K562 (cell line): Measurements from ENCODE around the gene HAT1.

Experiments used
- BRCA1 ChIP-seq, 2 experiments: fragments of 450-650 bp in 1 of 2; sonication (generic) in 1 of 2; formaldehyde crosslinking in 1 of 2; IDR thresholded peaks; 2 replicates each; pipeline versions ENCODE4 v1.5.0 to v1.6.1; 2017 to 2020; ENCODE audit warnings: mild to moderate bottlenecking in 1 of 2, missing genetic modification reagents in 1 of 2
- CEBPB ChIP-seq: fragments of 450-650 bp; IDR thresholded peaks from 2 replicates; pipeline ENCODE4 v1.6.1; 2016; ENCODE audit warnings: missing genetic modification characterization, missing compliant biosample characterization
- ZNF24 ChIP-seq: fragments of 450-650 bp; IDR thresholded peaks from 2 replicates; pipeline ENCODE4 v1.6.1; 2016
- ZNF717 ChIP-seq: fragments of 250-450 bp; sonication (Bioruptor Pico); IDR thresholded peaks from 2 replicates; pipeline ENCODE4 v1.5.0; 2021
- ZSCAN29 ChIP-seq: fragments of 450-650 bp; IDR thresholded peaks from 2 replicates; pipeline ENCODE4 v1.6.1; 2017
- TF ChIP-seq, protein P1 (sequence below), 3 experiments: IDR thresholded peaks in 2 of 3; conservative IDR thresholded peaks in 1 of 3; 2 replicates each; pipeline ENCODE4 v1.5.1; 2011 to 2012; ENCODE audit warnings: low read length in 3 of 3, mild to moderate bottlenecking in 3 of 3, control low read depth in 2 of 3, improper control_type of control experiment in 1 of 3, inconsistent platforms in 1 of 3, low read depth in 1 of 3, mixed read lengths in 1 of 3, moderate library complexity in 1 of 3; ENCODE audit not compliant: insufficient read depth in 2 of 3

DNA sequence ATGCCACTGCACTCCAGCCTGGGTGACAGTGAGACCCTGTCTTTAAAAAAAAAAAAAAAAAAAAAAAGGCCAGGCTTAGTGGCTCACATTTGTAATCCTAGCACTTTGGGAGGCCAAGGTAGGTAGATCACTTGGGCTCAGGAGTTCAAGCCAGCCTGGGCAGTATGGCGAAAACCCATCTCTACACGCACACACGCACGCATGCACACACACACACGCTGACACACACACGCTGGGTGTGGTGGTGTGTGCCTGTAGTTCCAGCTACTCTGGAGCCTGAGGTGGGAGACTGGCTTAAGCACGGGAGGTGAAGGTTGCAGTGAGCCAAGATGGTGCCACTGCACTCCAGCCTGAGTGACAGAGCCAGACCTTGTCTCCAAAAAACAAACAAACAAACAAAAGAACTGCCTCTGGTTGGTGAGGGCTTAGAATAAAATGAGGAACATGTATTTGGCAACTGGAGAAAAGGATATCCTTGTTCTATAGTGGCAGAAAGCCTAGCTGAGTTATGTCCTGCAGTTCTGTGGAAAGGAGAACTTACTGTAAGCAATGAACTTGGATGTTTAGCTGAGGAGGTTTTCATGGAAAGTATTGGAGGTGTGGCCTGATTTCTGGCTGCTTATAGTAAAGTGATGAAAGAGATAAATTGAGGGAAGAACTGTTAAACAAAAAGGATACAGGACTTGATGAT is 34.0 kb downstream of the HAT1 start:
- TF ChIP-seq ZNF717 (CRISPR knock-in tag) (no peak), ZNF24 (no peak), BRCA1 (IDR thresholded peaks at IDR 0.05) (no peak), BRCA1 (CRISPR knock-in tag; IDR thresholded peaks at IDR 0.05) (no peak), ZSCAN29 (no peak), CEBPB (tag) (no peak)
- TF ChIP-seq, protein P1, sequence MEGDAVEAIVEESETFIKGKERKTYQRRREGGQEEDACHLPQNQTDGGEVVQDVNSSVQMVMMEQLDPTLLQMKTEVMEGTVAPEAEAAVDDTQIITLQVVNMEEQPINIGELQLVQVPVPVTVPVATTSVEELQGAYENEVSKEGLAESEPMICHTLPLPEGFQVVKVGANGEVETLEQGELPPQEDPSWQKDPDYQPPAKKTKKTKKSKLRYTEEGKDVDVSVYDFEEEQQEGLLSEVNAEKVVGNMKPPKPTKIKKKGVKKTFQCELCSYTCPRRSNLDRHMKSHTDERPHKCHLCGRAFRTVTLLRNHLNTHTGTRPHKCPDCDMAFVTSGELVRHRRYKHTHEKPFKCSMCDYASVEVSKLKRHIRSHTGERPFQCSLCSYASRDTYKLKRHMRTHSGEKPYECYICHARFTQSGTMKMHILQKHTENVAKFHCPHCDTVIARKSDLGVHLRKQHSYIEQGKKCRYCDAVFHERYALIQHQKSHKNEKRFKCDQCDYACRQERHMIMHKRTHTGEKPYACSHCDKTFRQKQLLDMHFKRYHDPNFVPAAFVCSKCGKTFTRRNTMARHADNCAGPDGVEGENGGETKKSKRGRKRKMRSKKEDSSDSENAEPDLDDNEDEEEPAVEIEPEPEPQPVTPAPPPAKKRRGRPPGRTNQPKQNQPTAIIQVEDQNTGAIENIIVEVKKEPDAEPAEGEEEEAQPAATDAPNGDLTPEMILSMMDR (IDR thresholded peaks at IDR 0.05 in 2 of 3, conservative IDR thresholded peaks at IDR 0.05 in 1 of 3; ENCODE audit: insufficient read depth in 2 of 3, low read depth in 1 of 3, low read length in 3 of 3): no peak
